Measurements from ENCODE around the gene LHX4.

The LHX4 gene

GRCh38 chr1:180270530-180271271, 40.6 kb downstream of the LHX4 start:
- no peak for DNase-seq (ENCODE audit: low read depth in 2 of 3, low spot score in 1 of 3)

- no peak for DNase-seq (ENCODE audit: low read depth in 2 of 3, low spot score in 1 of 3)
Measured at GRCh38 chr1:180271272-180272255, 41.5 kb downstream of the LHX4 start.

DNA sequence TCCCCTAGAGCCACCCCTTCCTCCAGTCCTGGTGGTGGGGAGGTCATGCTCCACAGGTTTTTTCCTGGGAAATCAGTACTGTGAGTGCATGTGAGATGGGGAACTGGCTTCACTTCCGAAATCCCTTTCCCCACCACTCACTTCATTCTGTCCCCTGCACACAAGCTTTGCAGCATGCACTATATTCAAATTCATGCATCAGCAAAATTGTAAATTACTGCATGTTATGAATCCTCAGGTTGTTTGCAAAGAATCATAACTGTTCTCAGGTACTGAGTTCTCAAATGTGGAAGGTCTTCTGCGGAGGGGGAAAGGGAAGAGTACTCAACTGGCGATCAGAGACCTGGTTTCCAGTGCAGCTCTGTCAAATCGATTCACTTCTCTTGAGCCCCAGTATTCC, 42.3 kb downstream of the LHX4 start:
- no peak for DNase-seq (ENCODE audit: low read depth in 2 of 3, low spot score in 1 of 3)

GRCh38 chr1:180273066-180273465, 43.0 kb downstream of the LHX4 start:
- no peak for DNase-seq (ENCODE audit: low read depth in 2 of 3, low spot score in 1 of 3)

DNA sequence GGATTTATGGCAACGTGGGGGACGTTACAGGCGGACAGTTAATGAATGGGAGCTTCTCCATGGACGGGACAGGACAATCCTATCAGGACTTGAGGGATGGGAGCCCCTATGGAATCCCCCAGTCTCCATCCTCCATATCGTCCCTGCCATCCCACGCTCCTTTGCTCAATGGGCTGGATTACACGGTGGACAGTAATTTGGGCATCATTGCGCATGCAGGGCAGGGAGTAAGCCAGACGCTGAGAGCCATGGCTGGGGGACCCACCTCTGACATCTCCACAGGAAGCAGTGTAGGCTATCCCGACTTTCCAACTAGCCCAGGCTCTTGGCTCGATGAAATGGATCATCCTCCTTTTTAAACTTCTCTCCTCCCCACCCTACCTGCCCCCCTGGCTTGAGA, 44.2 kb downstream of the LHX4 start:
- no peak for DNase-seq (ENCODE audit: low read depth in 2 of 3, low spot score in 1 of 3)

DNA sequence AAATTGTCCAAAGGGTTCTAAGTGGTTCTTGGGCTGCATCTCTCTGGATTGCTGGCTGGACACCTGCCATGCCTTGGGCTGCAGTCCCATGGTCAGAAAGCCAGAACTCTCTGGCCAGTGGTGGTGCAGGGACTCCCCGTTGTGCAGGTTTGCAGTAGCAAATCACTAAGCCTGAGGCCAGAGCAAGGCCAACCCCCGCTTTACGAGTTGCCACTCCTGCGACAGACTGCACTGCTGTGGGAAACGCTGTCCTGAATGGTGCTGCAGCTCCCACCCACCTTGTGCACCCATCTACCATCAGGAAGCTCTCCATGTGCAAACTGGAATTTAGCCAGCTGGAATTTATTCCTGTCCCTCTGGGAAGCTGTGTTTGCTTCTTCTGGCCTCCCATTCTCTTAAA, 45.7 kb downstream of the LHX4 start:
- no peak for DNase-seq (ENCODE audit: low read depth in 2 of 3, low spot score in 1 of 3)

DNA sequence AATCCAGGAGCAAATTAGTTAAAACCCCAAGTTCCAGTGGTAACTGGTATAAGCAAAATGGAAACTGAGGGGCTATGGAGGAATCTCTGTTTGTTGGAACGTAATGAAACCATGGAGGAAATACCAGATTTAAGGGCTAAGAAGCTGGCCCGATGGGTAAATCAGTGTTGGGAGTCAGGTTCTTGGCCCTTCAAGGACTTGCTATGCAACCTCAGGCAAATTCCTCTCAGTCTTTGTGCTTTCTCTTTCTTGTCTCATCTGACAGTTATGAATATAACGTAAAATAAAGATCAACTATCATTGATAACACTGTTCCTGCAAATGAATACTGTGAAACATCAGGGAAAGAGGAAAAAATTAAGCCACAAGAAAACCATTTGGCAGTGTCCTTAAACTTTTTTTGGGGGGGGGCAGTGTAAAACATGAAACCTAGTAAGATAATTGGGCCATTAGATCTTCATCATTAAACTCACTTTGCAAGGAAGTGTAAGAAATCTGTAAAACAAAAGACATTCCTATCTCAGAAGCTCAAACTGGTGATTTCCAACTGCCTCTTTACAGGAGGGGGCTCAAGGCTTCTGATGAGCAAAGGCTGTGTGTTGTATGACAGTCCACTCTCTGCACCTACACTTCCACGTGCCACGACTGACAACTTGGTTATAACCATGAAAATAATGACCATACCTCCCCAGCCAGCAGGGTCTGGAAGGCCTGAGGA, 47.6 kb downstream of the LHX4 start:
- DNase-seq (ENCODE audit: low read depth in 2 of 3, low spot score in 1 of 3) = no peak

- no peak for DNase-seq (ENCODE audit: low read depth in 2 of 3, low spot score in 1 of 3)
Measured at GRCh38 chr1:180278194-180278515, 48.1 kb downstream of the LHX4 start.

- DNase-seq (ENCODE audit: low read depth in 2 of 3, low spot score in 1 of 3) = no peak
Measured at GRCh38 chr1:180278596-180279395, 48.7 kb downstream of the LHX4 start.

DNA sequence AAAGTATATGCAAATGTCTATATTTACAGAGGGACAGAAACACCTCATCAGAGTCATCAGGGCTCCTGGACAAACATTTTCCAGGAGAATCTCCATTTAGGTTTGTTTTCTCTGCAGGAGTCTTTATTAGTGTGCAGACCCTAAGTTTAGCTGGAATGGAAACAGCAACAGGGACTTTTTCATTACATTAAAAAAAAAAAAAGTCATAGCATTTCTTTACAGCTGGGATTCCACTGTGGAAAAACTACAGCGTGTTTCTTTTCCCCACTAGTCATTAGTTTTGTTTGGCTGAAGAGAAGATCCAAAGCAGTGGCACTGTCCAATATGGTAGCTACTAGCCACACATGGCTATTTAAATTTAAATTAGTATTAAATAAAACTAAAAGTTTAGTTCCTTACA, 49.6 kb downstream of the LHX4 start:
- DNase-seq (ENCODE audit: low read depth in 2 of 3, low spot score in 1 of 3) = no peak

- no peak for DNase-seq (ENCODE audit: low read depth in 2 of 3, low spot score in 1 of 3)
Measured at GRCh38 chr1:180280617-180281016, 50.6 kb downstream of the LHX4 start.

DNA sequence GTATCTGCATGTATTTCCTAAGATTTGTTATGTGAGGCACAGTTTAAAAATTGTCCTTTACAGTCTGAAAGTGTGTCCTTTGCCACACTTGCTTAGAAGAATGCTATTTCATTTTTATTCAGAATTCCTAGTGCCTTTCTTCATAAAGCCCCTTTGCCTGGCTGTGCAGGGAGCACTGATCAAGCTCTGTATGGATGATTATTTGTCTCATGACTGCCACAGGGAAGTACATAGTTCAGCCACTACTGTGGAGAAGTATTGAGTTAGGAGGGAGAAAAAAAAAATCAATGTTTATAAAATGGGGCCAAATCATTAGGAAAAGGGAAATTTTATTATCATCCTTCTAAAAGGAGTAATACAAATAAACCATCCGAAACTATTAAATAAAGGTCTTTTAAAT, 51.4 kb downstream of the LHX4 start:
- no peak for DNase-seq (ENCODE audit: low read depth in 2 of 3, low spot score in 1 of 3)

- DNase-seq (ENCODE audit: low read depth in 2 of 3, low spot score in 1 of 3) = no peak
Measured at GRCh38 chr1:180282401-180283044, 52.5 kb downstream of the LHX4 start.

- DNase-seq (ENCODE audit: low read depth in 2 of 3, low spot score in 1 of 3) = no peak
Measured at GRCh38 chr1:180283098-180283497, 53.0 kb downstream of the LHX4 start.

DNA sequence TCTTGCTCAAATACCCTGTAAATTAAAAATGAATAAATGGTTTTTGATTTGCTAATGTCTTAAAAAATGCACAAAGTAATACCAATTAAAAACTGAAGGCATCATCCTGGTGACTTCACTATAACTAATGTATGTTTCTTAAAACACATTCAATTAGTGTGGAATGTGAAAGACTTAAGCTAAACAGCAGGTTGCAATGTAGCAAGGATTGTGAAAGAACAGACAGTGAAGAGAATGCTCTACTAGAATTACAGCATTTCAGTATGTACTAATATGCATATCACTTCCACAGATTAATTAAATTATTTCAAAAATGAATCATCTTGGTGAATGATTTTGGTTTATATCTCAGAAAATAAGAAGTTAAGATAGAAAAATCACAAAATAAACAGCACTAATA, 56.4 kb downstream of the LHX4 start:
- no peak for DNase-seq (ENCODE audit: low read depth in 2 of 3, low spot score in 1 of 3)

GRCh38 chr1:180287988-180288705, 58.1 kb downstream of the LHX4 start:
- DNase-seq (ENCODE audit: low read depth in 2 of 3, low spot score in 1 of 3) = no peak

- no peak for DNase-seq (ENCODE audit: low read depth in 2 of 3, low spot score in 1 of 3)
Measured at GRCh38 chr1:180288940-180289339, 58.9 kb downstream of the LHX4 start.

GRCh38 chr1:180290265-180291001, 60.4 kb downstream of the LHX4 start:
- no peak for DNase-seq (ENCODE audit: low read depth in 2 of 3, low spot score in 1 of 3)

GRCh38 chr1:180291004-180291403, 60.9 kb downstream of the LHX4 start:
- DNase-seq (ENCODE audit: low read depth in 2 of 3, low spot score in 1 of 3) = no peak
